ENCODE results near the gene CDYL. TPM values are rescaled to one million over a fixed set of nuclear protein-coding genes. Genes with fewer than 3 reads are reported as not detected.

Gene CDYL, protein sequence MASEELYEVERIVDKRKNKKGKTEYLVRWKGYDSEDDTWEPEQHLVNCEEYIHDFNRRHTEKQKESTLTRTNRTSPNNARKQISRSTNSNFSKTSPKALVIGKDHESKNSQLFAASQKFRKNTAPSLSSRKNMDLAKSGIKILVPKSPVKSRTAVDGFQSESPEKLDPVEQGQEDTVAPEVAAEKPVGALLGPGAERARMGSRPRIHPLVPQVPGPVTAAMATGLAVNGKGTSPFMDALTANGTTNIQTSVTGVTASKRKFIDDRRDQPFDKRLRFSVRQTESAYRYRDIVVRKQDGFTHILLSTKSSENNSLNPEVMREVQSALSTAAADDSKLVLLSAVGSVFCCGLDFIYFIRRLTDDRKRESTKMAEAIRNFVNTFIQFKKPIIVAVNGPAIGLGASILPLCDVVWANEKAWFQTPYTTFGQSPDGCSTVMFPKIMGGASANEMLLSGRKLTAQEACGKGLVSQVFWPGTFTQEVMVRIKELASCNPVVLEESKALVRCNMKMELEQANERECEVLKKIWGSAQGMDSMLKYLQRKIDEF
- total RNA-seq (2021; fragmentation: NEBNext Ultra II Directional; extraction: Animal tissue kit (Norgen Biotek cat#: 25700)) = 10 to 100 TPM; 28.4 to 34.8 (median 33.8) TPM
- long read RNA-seq, partial matches to known transcripts = 2 of 5 reads
- long read RNA-seq, other reads (novel, unspliced or antisense) = 2 of 5 reads

DNA sequence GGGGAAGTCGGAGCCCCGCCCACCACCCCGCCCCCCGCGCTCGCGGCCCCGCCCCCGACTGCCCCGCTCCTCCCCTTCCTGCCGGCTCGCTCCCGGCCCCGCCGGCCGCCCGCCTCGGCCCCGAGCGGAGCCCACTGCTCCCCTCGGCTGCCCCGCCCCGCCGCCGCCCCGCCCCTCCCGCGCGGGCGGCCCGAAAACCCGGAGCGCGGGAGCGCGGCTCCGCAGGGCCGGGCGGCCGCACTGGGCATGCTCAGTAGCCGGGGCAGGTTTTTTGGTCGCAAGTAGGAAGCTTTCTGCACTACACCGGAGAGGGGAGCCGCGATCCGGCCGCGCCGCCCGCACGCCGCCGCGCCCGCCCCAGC is at the start of gene CDYL:
Gene CDYL (plus strand): TSS at position 274 of the 362 bp plus-strand sequence. CDS start 380 bp downstream, outside the sequence.
- TF ChIP-seq, protein P1, sequence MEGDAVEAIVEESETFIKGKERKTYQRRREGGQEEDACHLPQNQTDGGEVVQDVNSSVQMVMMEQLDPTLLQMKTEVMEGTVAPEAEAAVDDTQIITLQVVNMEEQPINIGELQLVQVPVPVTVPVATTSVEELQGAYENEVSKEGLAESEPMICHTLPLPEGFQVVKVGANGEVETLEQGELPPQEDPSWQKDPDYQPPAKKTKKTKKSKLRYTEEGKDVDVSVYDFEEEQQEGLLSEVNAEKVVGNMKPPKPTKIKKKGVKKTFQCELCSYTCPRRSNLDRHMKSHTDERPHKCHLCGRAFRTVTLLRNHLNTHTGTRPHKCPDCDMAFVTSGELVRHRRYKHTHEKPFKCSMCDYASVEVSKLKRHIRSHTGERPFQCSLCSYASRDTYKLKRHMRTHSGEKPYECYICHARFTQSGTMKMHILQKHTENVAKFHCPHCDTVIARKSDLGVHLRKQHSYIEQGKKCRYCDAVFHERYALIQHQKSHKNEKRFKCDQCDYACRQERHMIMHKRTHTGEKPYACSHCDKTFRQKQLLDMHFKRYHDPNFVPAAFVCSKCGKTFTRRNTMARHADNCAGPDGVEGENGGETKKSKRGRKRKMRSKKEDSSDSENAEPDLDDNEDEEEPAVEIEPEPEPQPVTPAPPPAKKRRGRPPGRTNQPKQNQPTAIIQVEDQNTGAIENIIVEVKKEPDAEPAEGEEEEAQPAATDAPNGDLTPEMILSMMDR (IDR thresholded peaks at IDR 0.05) = no peak
- H3K27me3 Mint-ChIP-seq (ENCODE audit: insufficient read depth) = peaks cover 6% of the 10 kb centered on the region
- H3K27ac Mint-ChIP-seq = peak within 1 kb of the TSS; percentile 80
- peaks cover 20% of the 10 kb centered on the region for H3K36me3 Mint-ChIP-seq (ENCODE audit: low read depth)
- H3K9me3 Mint-ChIP-seq = peaks cover 18% of the 10 kb centered on the region
- H3K4me1 Mint-ChIP-seq (ENCODE audit: low read depth) = peaks cover 40% of the 10 kb centered on the region
- H3K4me3 Mint-ChIP-seq = peak within 1 kb of the TSS; percentile 90
- DNase-seq = peak; percentile 77

DNA sequence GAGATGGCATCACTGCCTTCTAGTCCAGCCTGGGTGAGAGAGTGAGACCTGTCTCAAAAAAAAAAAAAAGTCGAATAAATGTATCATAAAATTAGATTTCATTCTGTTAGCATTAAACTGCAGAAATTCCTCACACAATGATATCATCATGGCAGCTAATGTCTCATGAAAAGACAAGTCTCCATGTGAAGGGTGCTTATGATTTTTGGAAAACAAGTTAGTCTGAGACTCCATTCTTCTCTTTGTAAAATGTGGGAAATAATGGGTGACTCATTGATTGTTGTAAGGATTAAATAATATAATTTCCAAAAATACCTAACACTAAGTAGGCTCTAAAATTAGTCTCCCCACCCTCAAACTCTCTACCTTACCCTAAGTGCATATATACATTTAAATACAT is 49.6 kb upstream of the CDYL start:
- Mint-ChIP-seq H3K9me3 (no peaks in the 10 kb centered on the region), H3K27me3 (ENCODE audit: insufficient read depth) (peaks cover 3% of the 10 kb centered on the region), H3K4me1 (ENCODE audit: low read depth) (peaks cover 11% of the 10 kb centered on the region), H3K27ac (no peak overlapping the region), H3K36me3 (ENCODE audit: low read depth) (no peaks in the 10 kb centered on the region), H3K4me3 (no peak overlapping the region)
- no peak for DNase-seq
- TF ChIP-seq, protein P1 (IDR thresholded peaks at IDR 0.05) = no peak

DNA sequence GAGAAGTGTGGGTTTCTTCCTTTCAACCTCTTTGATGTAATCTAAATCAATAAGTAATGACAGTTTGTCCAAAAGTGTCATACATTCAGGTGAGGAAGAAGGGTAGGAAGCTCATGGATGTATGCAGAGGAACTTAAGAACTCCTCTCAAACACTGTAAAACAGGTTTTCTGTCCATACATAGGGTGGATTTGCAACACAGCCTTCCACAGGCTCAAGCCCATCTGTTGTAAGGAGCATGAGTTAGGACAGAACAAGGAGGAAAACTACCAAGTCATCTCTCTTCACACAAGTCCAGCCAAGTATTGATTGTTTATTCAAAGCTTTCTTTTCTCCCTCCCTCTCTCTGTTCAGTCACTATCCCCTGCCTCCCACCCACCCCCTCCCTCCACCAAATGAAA is 49.0 kb upstream of the CDYL start:
- H3K27ac Mint-ChIP-seq = no peak overlapping the region
- TF ChIP-seq, protein P1 (IDR thresholded peaks at IDR 0.05) = no peak
- peaks cover 3% of the 10 kb centered on the region for H3K27me3 Mint-ChIP-seq (ENCODE audit: insufficient read depth)
- H3K9me3 Mint-ChIP-seq = no peaks in the 10 kb centered on the region
- no peaks in the 10 kb centered on the region for H3K36me3 Mint-ChIP-seq (ENCODE audit: low read depth)
- peaks cover 11% of the 10 kb centered on the region for H3K4me1 Mint-ChIP-seq (ENCODE audit: low read depth)
- H3K4me3 Mint-ChIP-seq = no peak overlapping the region
- no peak for DNase-seq

DNA sequence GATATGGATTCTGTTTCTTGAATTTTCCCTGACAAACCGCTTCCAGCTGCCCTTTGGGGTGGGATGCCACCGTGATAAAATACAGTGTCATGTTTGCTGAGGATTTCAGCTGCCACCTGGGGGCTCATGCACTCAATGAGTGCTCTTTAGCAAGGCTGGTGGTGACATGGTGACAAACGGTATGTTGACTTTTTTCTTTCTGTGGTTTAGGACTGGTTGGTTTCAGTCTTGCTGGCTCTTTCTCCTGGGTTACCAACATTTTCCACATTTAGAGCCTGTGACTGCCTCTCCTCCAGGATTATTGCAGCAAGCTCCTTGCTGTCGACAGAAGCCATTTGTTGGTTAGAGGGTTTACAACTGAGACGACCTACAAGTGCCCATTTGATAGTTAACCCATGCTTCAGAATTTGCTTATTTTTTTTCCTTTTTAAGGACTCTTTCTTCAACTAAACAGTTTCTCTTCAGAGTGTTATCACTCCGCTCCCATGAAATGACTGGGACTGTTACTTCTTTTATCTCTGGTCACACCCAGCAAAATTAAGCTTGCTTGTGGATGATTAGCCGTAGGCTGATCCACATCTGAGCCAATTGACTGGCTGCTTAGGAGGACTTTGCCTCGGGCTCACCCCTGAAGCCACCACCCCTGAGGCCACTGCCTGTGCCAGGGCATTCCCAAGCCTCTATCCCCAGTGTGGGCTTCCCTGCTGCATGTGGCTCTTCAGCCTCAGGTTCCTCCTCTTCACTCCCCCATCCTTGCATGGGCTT is 48.4 kb upstream of the CDYL start:
- no peak overlapping the region for H3K4me3 Mint-ChIP-seq
- H3K9me3 Mint-ChIP-seq = no peaks in the 10 kb centered on the region
- H3K4me1 Mint-ChIP-seq (ENCODE audit: low read depth) = peaks cover 17% of the 10 kb centered on the region
- no peak overlapping the region for H3K27ac Mint-ChIP-seq
- peaks cover 3% of the 10 kb centered on the region for H3K27me3 Mint-ChIP-seq (ENCODE audit: insufficient read depth)
- H3K36me3 Mint-ChIP-seq (ENCODE audit: low read depth) = no peaks in the 10 kb centered on the region
- peak; percentile 10 for DNase-seq
- TF ChIP-seq, protein P1 (IDR thresholded peaks at IDR 0.05) = peak; percentile 11; the same call in 1 of the 2 replicates

DNA sequence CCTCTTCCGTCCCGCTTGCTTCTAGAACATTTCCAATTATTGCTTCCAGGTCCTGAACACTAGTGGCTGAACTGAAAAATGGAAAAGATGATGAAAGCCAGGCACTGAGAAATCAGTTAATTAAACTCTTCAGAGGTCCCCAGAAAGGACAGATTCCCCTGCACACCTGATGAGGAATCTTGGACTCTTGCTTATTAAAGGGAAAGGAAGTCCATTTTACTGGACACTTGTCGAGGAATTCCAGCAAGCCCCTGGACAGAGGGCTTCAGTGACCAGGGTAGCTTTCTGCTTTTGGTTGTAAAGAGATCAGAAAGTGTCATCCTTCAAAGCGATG is 47.8 kb upstream of the CDYL start:
- no peak overlapping the region for H3K27ac Mint-ChIP-seq
- no peaks in the 10 kb centered on the region for H3K36me3 Mint-ChIP-seq (ENCODE audit: low read depth)
- peaks cover 1% of the 10 kb centered on the region for H3K27me3 Mint-ChIP-seq (ENCODE audit: insufficient read depth)
- H3K4me3 Mint-ChIP-seq = no peak overlapping the region
- no peak for DNase-seq
- no peaks in the 10 kb centered on the region for H3K9me3 Mint-ChIP-seq
- TF ChIP-seq, protein P1 (IDR thresholded peaks at IDR 0.05) = no peak
- H3K4me1 Mint-ChIP-seq (ENCODE audit: low read depth) = peaks cover 23% of the 10 kb centered on the region

Data from HFFc6 (cell line).